ENCODE results near the gene TRIP13.

TRIP13 gene

DNA sequence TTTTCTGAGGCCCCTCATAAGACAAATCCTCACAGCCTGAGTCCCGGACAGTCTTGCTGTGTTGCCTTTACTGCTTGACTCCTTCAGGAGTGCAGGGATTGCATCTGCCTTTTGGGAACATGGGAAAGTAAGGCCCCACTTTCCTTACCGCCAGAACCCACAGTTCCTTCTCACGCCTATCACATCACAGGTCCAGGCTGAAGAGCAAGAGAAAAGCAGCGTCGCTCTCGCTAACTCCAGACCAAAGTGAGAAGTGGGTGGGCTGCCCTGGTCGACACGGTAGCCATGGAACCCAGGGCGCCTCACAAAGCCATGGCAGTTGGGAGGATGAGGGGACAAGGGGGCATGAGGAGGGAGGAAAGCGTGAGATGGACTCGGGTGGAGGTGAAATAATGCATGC, 34.0 kb upstream of the TRIP13 start:
- Histone ChIP-seq H3K4me3 (ENCODE audit: insufficient read length, low read depth) (no peak overlapping the region), H3K27me3 (ENCODE audit: insufficient read depth, insufficient read length) (no peaks in the 10 kb centered on the region), H3K36me3 (ENCODE audit: insufficient read depth, insufficient read length, low read length) (peaks cover 61% of the 10 kb centered on the region), H3K9me3 (ENCODE audit: insufficient read depth, low read length) (no peaks in the 10 kb centered on the region), H3K9ac (ENCODE audit: insufficient read length, low read depth) (no peak overlapping the region), H3K4me1 (ENCODE audit: insufficient read depth, insufficient read length) (no peaks in the 10 kb centered on the region)
- DNase-seq (ENCODE audit: low read depth, low spot score) = no peak
- TF ChIP-seq YY1 (IDR thresholded peaks at IDR 0.05; ENCODE audit: insufficient read depth, insufficient read length) (no peak), ZNF274 (IDR thresholded peaks at IDR 0.05; ENCODE audit: low read depth, low read length) (no peak), SUZ12 (IDR thresholded peaks at IDR 0.05; ENCODE audit: extremely low read depth, insufficient read depth, insufficient read length) (no peak)

DNA sequence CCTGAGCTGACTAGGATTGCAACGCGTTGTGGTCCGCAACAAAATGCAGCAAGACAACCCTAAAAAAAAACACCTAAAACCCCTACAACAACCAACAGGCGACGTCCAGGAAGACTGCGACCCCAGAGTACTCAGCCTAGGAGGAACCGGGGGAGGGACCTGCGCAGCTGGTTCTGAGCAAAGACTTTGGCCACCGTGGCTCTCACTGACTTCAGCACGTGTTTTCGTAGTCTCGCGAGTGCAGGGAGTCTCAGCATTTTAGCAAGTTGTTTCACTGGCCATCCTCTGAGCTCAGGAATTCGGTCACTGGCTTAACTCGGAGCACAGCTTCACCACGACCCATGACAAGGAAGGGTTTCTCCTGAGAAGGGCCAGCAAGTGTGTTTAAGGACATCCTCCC, 33.3 kb upstream of the TRIP13 start:
- Histone ChIP-seq H3K27me3 (ENCODE audit: insufficient read depth, insufficient read length) (no peaks in the 10 kb centered on the region), H3K9me3 (ENCODE audit: insufficient read depth, low read length) (no peaks in the 10 kb centered on the region), H3K9ac (ENCODE audit: insufficient read length, low read depth) (no peak overlapping the region), H3K4me3 (ENCODE audit: insufficient read length, low read depth) (no peak overlapping the region), H3K4me1 (ENCODE audit: insufficient read depth, insufficient read length) (no peaks in the 10 kb centered on the region), H3K36me3 (ENCODE audit: insufficient read depth, insufficient read length, low read length) (peaks cover 68% of the 10 kb centered on the region)
- no peak for DNase-seq (ENCODE audit: low read depth, low spot score)
- TF ChIP-seq ZNF274 (IDR thresholded peaks at IDR 0.05; ENCODE audit: low read depth, low read length) (no peak), SUZ12 (IDR thresholded peaks at IDR 0.05; ENCODE audit: extremely low read depth, insufficient read depth, insufficient read length) (no peak), YY1 (IDR thresholded peaks at IDR 0.05; ENCODE audit: insufficient read depth, insufficient read length) (no peak)

GRCh38 chr5:859798-860296, 32.8 kb upstream of the TRIP13 start:
- Histone ChIP-seq H3K36me3 (ENCODE audit: insufficient read depth, insufficient read length, low read length) (peaks cover 73% of the 10 kb centered on the region), H3K4me3 (ENCODE audit: insufficient read length, low read depth) (no peak overlapping the region), H3K27me3 (ENCODE audit: insufficient read depth, insufficient read length) (no peaks in the 10 kb centered on the region), H3K4me1 (ENCODE audit: insufficient read depth, insufficient read length) (no peaks in the 10 kb centered on the region), H3K9ac (ENCODE audit: insufficient read length, low read depth) (no peak overlapping the region), H3K9me3 (ENCODE audit: insufficient read depth, low read length) (no peaks in the 10 kb centered on the region)
- TF ChIP-seq SUZ12 (IDR thresholded peaks at IDR 0.05; ENCODE audit: extremely low read depth, insufficient read depth, insufficient read length) = no peak
- no peak for TF ChIP-seq YY1 (IDR thresholded peaks at IDR 0.05; ENCODE audit: insufficient read depth, insufficient read length)
- TF ChIP-seq ZNF274 (IDR thresholded peaks at IDR 0.05; ENCODE audit: low read depth, low read length) = no peak
- no peak for DNase-seq (ENCODE audit: low read depth, low spot score)

DNA sequence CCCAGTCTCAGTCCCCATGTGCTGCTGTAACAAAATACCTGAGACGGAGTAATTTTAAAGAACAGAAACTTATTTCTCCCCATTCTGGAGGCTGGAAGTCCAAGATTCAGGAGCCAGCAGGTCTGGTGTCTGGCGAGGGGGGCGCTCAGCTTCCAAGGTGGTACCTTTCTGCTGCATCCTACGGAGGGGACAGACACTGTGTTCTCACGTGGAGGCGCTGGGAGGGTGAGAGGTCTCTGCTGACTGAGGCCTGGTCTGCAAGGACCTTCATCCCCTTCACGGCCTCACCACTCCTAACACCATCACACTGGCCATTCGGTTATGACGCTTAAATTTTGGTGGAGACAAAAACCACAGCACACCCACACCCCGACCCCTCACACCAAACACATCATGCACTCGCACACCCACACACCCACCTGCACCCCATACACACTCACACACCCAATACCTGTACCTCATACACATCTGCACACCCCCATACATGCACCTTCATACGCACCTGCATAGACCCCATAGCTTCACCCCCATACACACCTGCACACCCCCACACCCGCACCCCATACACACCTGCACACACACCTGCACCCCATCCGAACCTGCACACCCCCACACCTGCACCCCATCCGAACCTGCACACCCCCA, 32.1 kb upstream of the TRIP13 start:
- DNase-seq (ENCODE audit: low read depth, low spot score) = no peak
- H3K4me3 ChIP-seq (ENCODE audit: insufficient read length, low read depth) = no peak overlapping the region
- H3K9me3 ChIP-seq (ENCODE audit: insufficient read depth, low read length) = no peaks in the 10 kb centered on the region
- H3K9ac ChIP-seq (ENCODE audit: insufficient read length, low read depth) = no peak overlapping the region
- H3K36me3 ChIP-seq (ENCODE audit: insufficient read depth, insufficient read length, low read length) = peaks cover 80% of the 10 kb centered on the region
- no peaks in the 10 kb centered on the region for H3K4me1 ChIP-seq (ENCODE audit: insufficient read depth, insufficient read length)
- no peaks in the 10 kb centered on the region for H3K27me3 ChIP-seq (ENCODE audit: insufficient read depth, insufficient read length)
- TF ChIP-seq ZNF274 (IDR thresholded peaks at IDR 0.05; ENCODE audit: low read depth, low read length) = no peak
- no peak for TF ChIP-seq YY1 (IDR thresholded peaks at IDR 0.05; ENCODE audit: insufficient read depth, insufficient read length)
- TF ChIP-seq SUZ12 (IDR thresholded peaks at IDR 0.05; ENCODE audit: extremely low read depth, insufficient read depth, insufficient read length) = no peak

GRCh38 chr5:861442-862366, 31.0 kb upstream of the TRIP13 start:
- Histone ChIP-seq H3K4me3 (ENCODE audit: insufficient read length, low read depth) (no peak overlapping the region), H3K4me1 (ENCODE audit: insufficient read depth, insufficient read length) (no peaks in the 10 kb centered on the region), H3K9ac (ENCODE audit: insufficient read length, low read depth) (no peak overlapping the region), H3K36me3 (ENCODE audit: insufficient read depth, insufficient read length, low read length) (peaks cover 90% of the 10 kb centered on the region), H3K9me3 (ENCODE audit: insufficient read depth, low read length) (no peaks in the 10 kb centered on the region), H3K27me3 (ENCODE audit: insufficient read depth, insufficient read length) (no peaks in the 10 kb centered on the region)
- no peak for TF ChIP-seq SUZ12 (IDR thresholded peaks at IDR 0.05; ENCODE audit: extremely low read depth, insufficient read depth, insufficient read length)
- no peak for TF ChIP-seq YY1 (IDR thresholded peaks at IDR 0.05; ENCODE audit: insufficient read depth, insufficient read length)
- no peak for TF ChIP-seq ZNF274 (IDR thresholded peaks at IDR 0.05; ENCODE audit: low read depth, low read length)
- DNase-seq (ENCODE audit: low read depth, low spot score) = no peak

DNA sequence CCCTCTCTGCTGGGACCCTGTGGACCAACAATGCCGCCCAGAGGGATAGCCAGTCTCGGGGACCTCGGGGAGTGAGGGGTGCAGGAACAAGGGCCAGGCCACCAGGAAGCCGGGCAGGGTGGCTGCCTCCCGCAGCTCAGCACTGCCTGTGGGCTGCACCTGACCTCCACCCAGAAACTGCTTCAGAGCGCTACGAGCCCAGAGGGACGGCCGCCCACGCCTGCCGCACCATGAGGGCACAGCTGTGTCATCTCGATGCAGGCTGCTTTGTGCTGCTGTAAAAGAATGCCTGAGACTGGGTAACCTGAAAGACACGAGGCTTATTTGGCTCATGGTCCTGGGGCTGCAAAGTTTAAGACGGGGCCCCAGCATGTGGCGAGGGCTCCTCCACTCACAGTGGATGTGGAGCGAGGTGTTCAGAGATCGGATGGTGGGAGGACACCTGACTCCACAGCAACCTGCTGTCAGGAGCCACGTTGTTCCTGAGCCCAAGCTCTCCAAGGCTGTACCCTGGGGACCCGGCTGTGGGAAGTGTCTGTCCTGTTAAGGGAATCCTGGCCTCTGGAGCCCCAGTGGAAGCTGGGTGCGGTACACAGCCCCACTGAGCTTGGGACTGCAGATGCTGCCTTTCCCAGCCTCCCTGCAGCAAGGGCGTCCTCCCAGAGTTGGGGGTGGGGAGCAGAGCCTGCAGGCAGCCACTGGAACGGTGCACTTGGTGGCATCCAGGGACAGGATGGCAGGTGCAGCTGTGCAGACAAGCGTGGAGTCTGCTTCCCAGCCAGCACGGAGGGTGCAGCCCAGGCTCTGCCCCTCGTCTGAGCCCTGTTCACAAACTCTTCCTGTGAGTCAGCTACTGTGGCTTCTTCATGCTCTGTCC, 30.1 kb upstream of the TRIP13 start:
- no peak overlapping the region for H3K9ac ChIP-seq (ENCODE audit: insufficient read length, low read depth)
- no peaks in the 10 kb centered on the region for H3K9me3 ChIP-seq (ENCODE audit: insufficient read depth, low read length)
- TF ChIP-seq YY1 (IDR thresholded peaks at IDR 0.05; ENCODE audit: insufficient read depth, insufficient read length) (no peak), SUZ12 (IDR thresholded peaks at IDR 0.05; ENCODE audit: extremely low read depth, insufficient read depth, insufficient read length) (no peak), ZNF274 (IDR thresholded peaks at IDR 0.05; ENCODE audit: low read depth, low read length) (no peak)
- no peaks in the 10 kb centered on the region for H3K27me3 ChIP-seq (ENCODE audit: insufficient read depth, insufficient read length)
- DNase-seq (ENCODE audit: low read depth, low spot score) = no peak
- no peak overlapping the region for H3K4me3 ChIP-seq (ENCODE audit: insufficient read length, low read depth)
- H3K4me1 ChIP-seq (ENCODE audit: insufficient read depth, insufficient read length) = no peaks in the 10 kb centered on the region
- H3K36me3 ChIP-seq (ENCODE audit: insufficient read depth, insufficient read length, low read length) = peaks cover 94% of the 10 kb centered on the region

Data from NT2/D1 (cell line).